Transverse colon (tissue), 4 donors: ENCODE measurements around the gene ARHGEF4. TPM values are rescaled to one million over a fixed set of nuclear protein-coding genes. Genes with fewer than 3 reads are reported as not detected.

Experiments
- DNase-seq: peaks from one replicate; pipeline ENCODE4 v3.0.0-alpha.2; 2019
- H3K27ac ChIP-seq, 4 donors: fragments of 200-600 bp; sonication (generic); 2 replicates each; pipeline ENCODE4 v1.5.1; 2016 to 2018; ENCODE audit warnings: inconsistent platforms in 4 of 4
- H3K27me3 ChIP-seq: fragments of 200-600 bp; sonication (generic); 2 replicates; pipeline ENCODE4 v1.5.1; 2017; ENCODE audit warnings: inconsistent platforms
- H3K36me3 ChIP-seq, 4 donors: fragments of 200-600 bp; sonication (generic); 2 replicates each; pipeline ENCODE4 v1.5.1; 2017 to 2019; ENCODE audit warnings: inconsistent platforms in 4 of 4
- H3K4me1 ChIP-seq, 4 donors: fragments of 200-600 bp; sonication (generic); 2 replicates each; pipeline ENCODE4 v1.5.1; 2017 to 2020; ENCODE audit warnings: inconsistent platforms in 4 of 4
- H3K4me3 ChIP-seq, 4 donors: fragments of 200-600 bp; sonication (generic); 1 replicate in 1 of 4; 2 replicates in 3 of 4; pipeline versions ENCODE4 v1.5.1 to v1.6.1; 2017 to 2019; ENCODE audit warnings: inconsistent platforms in 4 of 4
- H3K9me3 ChIP-seq, 2 donors: fragments of 200-600 bp; sonication (generic); 2 replicates each; pipeline ENCODE4 v1.5.1; 2017 to 2019; ENCODE audit warnings: inconsistent platforms in 2 of 2
- CTCF ChIP-seq, 5 experiments: fragments of 200-600 bp in 3 of 5; fragments of 450-650 bp in 2 of 5; sonication (generic) in 3 of 5; IDR thresholded peaks; 1 replicate in 2 of 5; 2 replicates in 3 of 5; pipeline ENCODE4 v1.5.1; 2016 to 2017; ENCODE audit warnings: antibody characterized with exemption in 5 of 5, inconsistent platforms in 3 of 5, mild to moderate bottlenecking in 2 of 5, moderate library complexity in 1 of 5
- EP300 ChIP-seq: sonication (generic); formaldehyde crosslinking; IDR thresholded peaks from one replicate; pipeline ENCODE4 v1.6.1; 2017; ENCODE audit warnings: antibody characterized with exemption, low read depth
- POLR2A ChIP-seq: fragments of 450-650 bp; IDR thresholded peaks from one replicate; pipeline ENCODE4 v1.6.1; 2016; ENCODE audit warnings: antibody characterized with exemption, mild to moderate bottlenecking, moderate library complexity
- POLR2AphosphoS5 ChIP-seq, 3 donors: sonication (generic); formaldehyde crosslinking; IDR thresholded peaks; one replicate each; pipeline ENCODE4 v1.6.1; 2016; ENCODE audit warnings: antibody characterized with exemption in 3 of 3
- WGBS, 2 donors: methylation state at CpG; one replicate each; pipeline ENCODE4 v1.1.5; 2018; ENCODE audit warnings: low coverage in 1 of 2; 5-methylcytosine and 5-hydroxymethylcytosine counted together
- in situ Hi-C, 4 donors: fragments of 200-750 bp; cut with MboI; loops; one replicate each; pipeline versions ENCODE4 v1.15.0 to v1.15.1; 2017; ENCODE audit warnings: low sequenced_read_pairs in 3 of 4, low pct_ligation_motif_present in 1 of 4, low pct_unique_long_range_greater_than_20kb in 1 of 4
- intact Hi-C: fragments of 100-400 bp; cut with DNase I; formaldehyde crosslinking; loops from one replicate; pipeline ENCODE4 v1.15.1; 2023; ENCODE audit warnings: low total_unique reads
- total RNA-seq, 4 donors: library from RNA; depleted of rRNA; stranded (reverse); fragments of >200 nt; gene quantifications; one replicate each; pipeline ENCODE4 v1.1.0, GENCODE V29; 2016

Gene ARHGEF4
- total RNA-seq, 4 donors from 2014 or later: 1.2 to 16.8 (median 1.7) TPM

- intact Hi-C loops: no loop called here
- H3K4me3 ChIP-seq: no peak overlapping the region
- WGBS, 2 donors: 90 to 93% methylated on average over 2 to 13 of the region's 13 CpGs
- no peaks in the 10 kb centered on the region for H3K9me3 ChIP-seq
- no peak overlapping the region for H3K27ac ChIP-seq
- H3K4me1 ChIP-seq: no peaks in the 10 kb centered on the region
- DNase-seq: no peak
- H3K36me3 ChIP-seq: no peaks in the 10 kb centered on the region
- TF ChIP-seq EP300: no peak
- TF ChIP-seq CTCF (IDR thresholded peaks at IDR 0.05): no peak
- TF ChIP-seq POLR2AphosphoS5 (IDR thresholded peaks at IDR 0.05): no peak
- TF ChIP-seq POLR2A: no peak
- in situ Hi-C loops: no loop called here
- peaks cover 4% of the 10 kb centered on the region for H3K27me3 ChIP-seq
Observed at GRCh38 chr2:130845505-130846085, 8.9 kb downstream of the ARHGEF4 start.

- TF ChIP-seq POLR2A (no peak), POLR2AphosphoS5 (IDR thresholded peaks at IDR 0.05) (no peak), CTCF (IDR thresholded peaks at IDR 0.05) (no peak), EP300 (no peak)
- no peak overlapping the region for H3K4me3 ChIP-seq
- in situ Hi-C loops (no loop called here), intact Hi-C loops (no loop called here)
- no peaks in the 10 kb centered on the region for H3K27me3 ChIP-seq
- H3K4me1 ChIP-seq: no peaks in the 10 kb centered on the region
- no peaks in the 10 kb centered on the region for H3K36me3 ChIP-seq
- H3K9me3 ChIP-seq: no peaks in the 10 kb centered on the region
- no peak for DNase-seq
- 81 to 100% methylated on average over 2 to 11 of the region's 12 CpGs for WGBS, 2 donors
- no peak overlapping the region for H3K27ac ChIP-seq
Observed at GRCh38 chr2:130846233-130846632, 9.5 kb downstream of the ARHGEF4 start.

GRCh38 chr2:130846686-130847375 is 10.1 kb downstream of the ARHGEF4 start:
- no peaks in the 10 kb centered on the region for H3K4me1 ChIP-seq
- in situ Hi-C loops (no loop called here), intact Hi-C loops (no loop called here)
- no peaks in the 10 kb centered on the region for H3K27me3 ChIP-seq
- 78 to 83% methylated on average over 4 to 18 of the region's 18 CpGs for WGBS, 2 donors
- H3K27ac ChIP-seq: no peak overlapping the region
- no peaks in the 10 kb centered on the region for H3K36me3 ChIP-seq
- no peak for DNase-seq
- no peak for TF ChIP-seq POLR2A
- TF ChIP-seq CTCF (IDR thresholded peaks at IDR 0.05): no peak
- no peak for TF ChIP-seq POLR2AphosphoS5 (IDR thresholded peaks at IDR 0.05)
- no peak for TF ChIP-seq EP300
- no peak overlapping the region for H3K4me3 ChIP-seq
- no peaks in the 10 kb centered on the region for H3K9me3 ChIP-seq

- intact Hi-C loops: no loop called here
- no peak overlapping the region for H3K4me3 ChIP-seq
- no peaks in the 10 kb centered on the region for H3K27me3 ChIP-seq
- no peaks in the 10 kb centered on the region for H3K36me3 ChIP-seq
- H3K27ac ChIP-seq: no peak overlapping the region
- in situ Hi-C loops: no loop called here
- no peaks in the 10 kb centered on the region for H3K4me1 ChIP-seq
- H3K9me3 ChIP-seq: no peaks in the 10 kb centered on the region
- 90% methylated on average over 18 of the region's 19 CpGs; no CpG with 5 or more reads in 1 of the 2 donors for WGBS, 2 donors
- DNase-seq: no peak
- TF ChIP-seq POLR2AphosphoS5 (IDR thresholded peaks at IDR 0.05) (no peak), CTCF (IDR thresholded peaks at IDR 0.05) (no peak), EP300 (no peak), POLR2A (no peak)
Observed at GRCh38 chr2:130847776-130848525, 11.2 kb downstream of the ARHGEF4 start.
